SJCRH30 (cell line): ENCODE data around the gene OR1I1. TPM values are rescaled to one million over a fixed set of nuclear protein-coding genes. Genes with fewer than 3 reads are reported as not detected.
"Not testable (repeated sequence)": the region's sequence is repeated elsewhere in the genome, so short reads cannot be mapped to it uniquely, and the experiment has no call there.

Experiments
- DNase-seq, 2 experiments: peaks; one replicate each; pipeline ENCODE4 v3.0.0-alpha.2; 2015 to 2020
- H3K27ac ChIP-seq: fragments of 250-450 bp; sonication (Bioruptor Pico); 2 replicates; pipeline ENCODE4 v1.5.1; 2020; ENCODE audit warnings: mild to moderate bottlenecking, moderate library complexity
- H3K27me3 ChIP-seq: fragments of 250-450 bp; sonication (Bioruptor Pico); 2 replicates; pipeline ENCODE4 v1.5.1; 2020; ENCODE audit warnings: mild to moderate bottlenecking, moderate library complexity
- H3K36me3 ChIP-seq: fragments of 250-450 bp; sonication (Bioruptor Pico); 2 replicates; pipeline ENCODE4 v1.5.1; 2020; ENCODE audit warnings: mild to moderate bottlenecking, moderate library complexity
- H3K4me1 ChIP-seq: fragments of 250-450 bp; sonication (Bioruptor Pico); 2 replicates; pipeline ENCODE4 v1.5.1; 2020; ENCODE audit warnings: mild to moderate bottlenecking, moderate library complexity
- H3K4me3 ChIP-seq: fragments of 250-450 bp; sonication (Bioruptor Pico); 2 replicates; pipeline ENCODE4 v1.5.1; 2020; ENCODE audit warnings: mild to moderate bottlenecking, moderate library complexity
- H3K9me3 ChIP-seq: fragments of 250-450 bp; sonication (Bioruptor Pico); replicated peaks from 2 replicates; pipeline ENCODE4 v1.5.1; 2020; ENCODE audit warnings: mild to moderate bottlenecking, moderate library complexity
- total RNA-seq: library from RNA; depleted of rRNA; stranded (reverse); fragments of >200 nt; shearing (Covaris generic); gene quantifications from 2 replicates; pipeline ENCODE4 v1.2.3, GENCODE V29; 2014

OR1I1 gene
- total RNA-seq, 1 experiment from 2014 or later = not detected

DNA sequence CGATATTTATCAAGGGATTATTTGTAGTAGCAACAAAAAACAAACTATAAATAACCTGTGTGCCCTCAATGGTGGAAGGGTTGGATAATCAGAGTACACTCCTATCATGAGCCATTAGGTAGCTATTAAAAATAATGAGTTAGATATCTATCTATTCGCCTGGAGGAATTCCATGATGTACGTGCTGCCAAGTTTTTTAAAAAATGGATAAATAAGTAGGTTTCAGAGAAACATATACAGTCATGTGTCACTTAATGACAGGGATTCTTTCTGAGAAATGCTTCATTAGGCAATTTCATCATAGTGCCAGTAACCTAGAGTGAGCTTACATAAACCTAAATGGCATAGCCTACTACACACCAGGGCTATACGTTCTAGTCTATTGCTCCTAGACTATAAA is 6.2 kb upstream of the OR1I1 start:
- H3K4me3 ChIP-seq = no peak overlapping the region
- H3K27ac ChIP-seq = no peak overlapping the region
- no peaks in the 10 kb centered on the region for H3K36me3 ChIP-seq
- H3K27me3 ChIP-seq = peaks cover 3% of the 10 kb centered on the region; the same call in 1 of the 2 replicates
- DNase-seq = no peak
- no peaks in the 10 kb centered on the region for H3K9me3 ChIP-seq
- no peaks in the 10 kb centered on the region for H3K4me1 ChIP-seq

DNA sequence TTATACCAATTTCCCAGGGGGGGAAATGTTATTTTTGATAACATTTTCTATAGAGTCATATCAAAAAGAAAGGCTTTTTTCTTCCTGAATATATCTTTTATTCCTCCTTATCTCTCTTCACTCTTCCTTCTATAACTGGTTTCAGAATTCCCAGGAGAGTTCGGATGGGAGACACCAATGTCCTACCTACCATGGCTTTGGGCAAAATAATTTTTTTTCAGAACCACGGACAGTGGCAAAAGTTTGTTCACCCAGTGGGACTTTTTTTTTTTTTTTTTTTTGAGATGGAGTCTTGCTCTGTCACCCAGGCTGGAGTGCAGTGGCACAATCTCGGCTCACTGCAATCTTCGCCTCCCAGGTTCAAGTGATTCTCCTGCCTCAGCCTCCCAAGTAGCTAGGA is 2.0 kb upstream of the OR1I1 start:
- H3K27ac ChIP-seq, H3K9me3 ChIP-seq, H3K4me3 ChIP-seq, H3K36me3 ChIP-seq, H3K4me1 ChIP-seq: not testable (repeated sequence)
- H3K27me3 ChIP-seq = peaks cover 13% of the 10 kb centered on the region; the same call in 1 of the 2 replicates
- peak in 1 of 2 experiments; percentile 56 for DNase-seq

DNA sequence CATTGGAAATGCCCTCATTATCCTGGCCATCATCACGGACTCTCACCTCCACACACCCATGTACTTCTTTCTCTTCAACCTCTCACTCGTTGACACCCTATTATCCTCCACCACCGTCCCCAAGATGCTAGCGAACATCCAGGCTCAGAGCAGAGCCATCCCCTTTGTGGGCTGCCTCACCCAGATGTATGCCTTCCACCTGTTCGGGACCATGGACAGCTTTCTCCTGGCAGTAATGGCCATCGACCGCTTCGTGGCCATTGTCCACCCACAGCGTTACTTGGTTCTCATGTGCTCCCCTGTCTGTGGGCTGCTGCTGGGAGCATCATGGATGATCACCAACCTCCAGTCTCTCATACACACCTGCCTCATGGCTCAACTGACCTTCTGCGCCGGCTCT is 5.2 kb downstream of the OR1I1 start:
- DNase-seq = no peak

DNA sequence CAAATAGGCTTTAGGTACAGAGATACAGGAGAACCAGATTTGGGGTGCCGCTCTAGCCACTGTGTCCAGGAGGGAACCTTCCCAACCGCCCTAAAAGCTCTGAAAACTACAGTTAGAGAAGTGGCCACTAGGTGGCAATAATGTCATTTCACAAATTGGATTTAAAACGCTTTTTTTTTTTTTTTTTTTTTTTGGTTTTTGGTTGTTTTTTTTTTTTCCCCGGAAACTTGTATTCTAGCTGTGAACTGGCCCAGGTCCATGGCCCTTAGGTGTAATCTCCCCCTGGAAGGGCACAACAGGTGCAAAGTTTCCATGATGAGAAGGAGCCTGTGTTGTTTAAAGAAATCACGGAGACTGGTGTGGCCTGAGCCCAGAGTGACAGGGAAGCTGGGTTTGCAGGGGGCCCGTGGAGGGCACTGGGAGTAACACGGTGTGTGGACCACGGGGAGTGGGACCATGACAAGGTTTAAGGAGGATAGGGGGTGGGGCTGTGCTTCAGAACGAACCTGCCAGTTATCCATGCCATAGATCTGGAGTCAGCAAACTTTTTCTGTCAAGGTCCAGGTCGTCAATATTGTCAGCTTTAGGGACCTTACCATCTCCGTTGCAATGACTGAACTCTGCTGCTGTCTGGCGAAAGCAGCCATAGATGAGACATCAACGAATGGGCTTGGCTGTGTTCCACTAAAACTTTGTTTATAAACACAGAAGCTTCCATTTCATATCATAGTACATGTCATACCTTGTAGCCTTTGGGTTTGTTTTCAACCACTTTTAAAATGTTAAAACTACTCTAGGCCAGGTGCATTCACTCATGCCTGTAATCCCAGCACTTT is 10.1 kb downstream of the OR1I1 start:
- H3K36me3 ChIP-seq = no peaks in the 10 kb centered on the region
- peak; percentile 73 to 91 for DNase-seq
- no peaks in the 10 kb centered on the region; the same call in none of the 2 replicates for H3K27me3 ChIP-seq
- no peak overlapping the region for H3K27ac ChIP-seq
- H3K4me3 ChIP-seq = no peak overlapping the region
- H3K9me3 ChIP-seq = no peaks in the 10 kb centered on the region
- peaks cover 4% of the 10 kb centered on the region; the same call in 1 of the 2 replicates for H3K4me1 ChIP-seq

More for the DNA sequence above, 5.2 kb downstream of the OR1I1 start:
- Histone ChIP-seq H3K4me3 (no peak overlapping the region), H3K4me1 (peaks cover 2% of the 10 kb centered on the region; the same call in 1 of the 2 replicates), H3K27me3 (peaks cover 28% of the 10 kb centered on the region), H3K27ac (no peak overlapping the region), H3K36me3 (no peaks in the 10 kb centered on the region), H3K9me3 (no peaks in the 10 kb centered on the region)

DNA sequence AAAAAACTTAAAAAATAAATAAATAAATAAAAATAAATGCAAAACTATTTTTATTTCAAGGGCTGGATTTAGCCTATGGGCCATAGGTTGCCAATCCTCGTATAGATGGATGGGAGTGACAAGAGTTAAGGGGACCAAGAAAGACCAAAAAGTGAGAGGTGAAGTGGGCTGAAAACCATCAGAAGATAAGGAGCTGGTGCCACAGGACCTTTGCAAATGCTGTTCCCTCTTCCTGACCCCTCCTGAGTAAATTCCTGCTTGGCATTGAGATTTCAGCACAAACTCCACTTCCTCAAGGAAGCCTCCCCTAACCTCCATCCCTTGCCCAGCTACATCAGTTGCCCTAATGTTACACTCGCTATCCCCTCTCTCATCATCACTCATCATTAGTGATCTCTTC is 11.0 kb downstream of the OR1I1 start:
- Histone ChIP-seq H3K4me1 (peaks cover 4% of the 10 kb centered on the region; the same call in 1 of the 2 replicates), H3K27ac (no peak overlapping the region), H3K9me3 (no peaks in the 10 kb centered on the region), H3K27me3 (peaks cover under 1% of the 10 kb centered on the region), H3K4me3 (no peak overlapping the region), H3K36me3 (no peaks in the 10 kb centered on the region)
- no peak for DNase-seq

DNA sequence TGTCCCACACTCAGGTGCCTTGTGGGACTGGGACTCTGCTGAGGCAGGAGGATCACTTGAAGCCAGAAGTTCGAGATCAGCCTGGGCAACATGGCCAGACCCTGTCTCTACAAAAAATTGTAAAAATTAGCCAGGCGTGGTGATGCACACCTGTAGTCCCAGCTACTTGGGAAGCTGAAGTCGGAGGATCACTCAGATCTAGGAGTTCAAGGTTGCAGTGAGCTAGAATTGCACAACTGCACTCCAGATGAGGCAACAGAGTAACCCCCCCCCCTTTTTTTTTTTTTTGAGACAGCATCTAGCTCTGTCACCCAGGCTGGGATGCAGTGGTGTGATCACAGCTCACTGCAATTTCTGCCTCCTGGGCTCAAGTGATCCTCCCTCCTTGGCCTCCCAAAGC is 14.2 kb downstream of the OR1I1 start:
- Histone ChIP-seq H3K4me1 (peaks cover 4% of the 10 kb centered on the region; the same call in 1 of the 2 replicates), H3K36me3 (no peaks in the 10 kb centered on the region), H3K27me3 (peaks cover 11% of the 10 kb centered on the region), H3K9me3 (no peaks in the 10 kb centered on the region), H3K4me3 (no peak overlapping the region), H3K27ac (no peak overlapping the region)
- DNase-seq = no peak

DNA sequence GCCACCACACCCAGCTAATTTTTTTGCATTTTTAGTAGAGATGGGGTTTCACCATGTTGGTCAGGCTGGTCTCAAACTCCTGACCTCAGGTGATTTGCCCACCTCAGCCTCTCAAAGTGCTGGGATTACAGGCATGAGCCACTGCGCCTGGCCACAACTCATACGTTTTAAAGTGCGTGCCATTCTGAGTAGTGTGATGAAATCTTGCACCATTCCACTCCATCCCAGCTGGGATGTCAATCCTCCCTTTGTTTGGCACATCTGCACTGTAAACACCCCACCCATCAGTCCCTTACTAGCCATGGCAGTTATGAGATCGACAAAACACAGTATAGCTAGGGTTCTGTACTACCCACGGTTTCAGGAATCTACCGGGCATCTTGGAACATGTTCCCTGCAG is 16.0 kb downstream of the OR1I1 start:
- not testable (repeated sequence) for H3K4me1 ChIP-seq, DNase-seq
- peaks cover 11% of the 10 kb centered on the region for H3K27me3 ChIP-seq

DNA sequence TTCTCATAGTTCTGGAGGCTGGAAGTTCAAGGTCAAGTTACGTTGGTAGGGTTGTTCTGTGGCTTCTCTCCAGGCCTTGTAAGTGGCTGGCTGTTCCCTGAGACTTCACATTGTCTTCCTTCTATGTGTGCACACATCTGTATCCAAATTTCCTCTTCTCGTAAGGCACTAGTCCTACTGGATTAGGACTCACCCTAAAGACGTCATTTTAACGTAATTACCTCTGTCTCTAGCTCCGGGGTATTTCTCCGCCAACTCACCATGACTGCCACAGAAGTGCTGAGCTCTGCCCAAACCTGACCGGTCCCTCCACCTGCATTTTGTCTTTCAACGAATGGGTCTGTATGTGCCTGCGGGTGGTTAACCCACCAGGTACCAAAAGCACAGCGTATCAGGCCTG is 16.4 kb downstream of the OR1I1 start:
- H3K27ac ChIP-seq = no peak overlapping the region
- peaks cover 11% of the 10 kb centered on the region for H3K27me3 ChIP-seq

More for the DNA sequence above, 16.0 kb downstream of the OR1I1 start:
- not testable (repeated sequence) for H3K36me3 ChIP-seq, H3K9me3 ChIP-seq, H3K27ac ChIP-seq, H3K4me3 ChIP-seq

DNA sequence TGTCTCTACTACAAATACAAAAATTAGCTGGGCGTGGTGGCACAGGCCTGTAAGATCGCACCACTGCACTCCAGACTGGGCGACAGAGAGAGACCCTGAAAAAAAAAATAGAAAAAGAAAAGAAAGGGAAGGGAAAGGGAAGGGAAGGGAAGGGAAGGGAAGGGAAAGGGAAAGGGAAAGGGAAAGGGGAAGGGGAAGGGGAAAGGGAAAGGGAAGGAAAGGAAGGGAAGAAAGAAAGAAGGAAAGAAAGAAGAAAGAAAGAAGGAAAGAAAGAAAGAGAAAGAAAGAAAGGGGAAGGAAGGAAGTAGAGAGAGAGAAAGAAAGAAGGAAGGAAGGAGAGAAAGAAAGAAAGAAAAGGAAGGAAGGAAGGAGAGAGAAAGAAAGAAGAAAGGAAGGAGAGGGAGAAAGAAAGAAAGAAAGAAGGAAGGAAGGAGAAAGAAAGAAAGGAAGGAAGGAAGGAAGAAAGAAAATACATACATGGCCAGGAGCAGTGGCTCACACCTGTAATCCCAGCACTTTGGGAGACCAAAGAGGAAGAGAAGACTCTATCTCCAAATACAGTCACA is 17.1 kb downstream of the OR1I1 start:
- H3K36me3 ChIP-seq = no peaks in the 10 kb centered on the region
- peaks cover 11% of the 10 kb centered on the region for H3K27me3 ChIP-seq
- peaks cover 4% of the 10 kb centered on the region for H3K9me3 ChIP-seq
- H3K4me3 ChIP-seq = no peak overlapping the region
- no peaks in the 10 kb centered on the region for H3K4me1 ChIP-seq
- DNase-seq = no peak
- no peak overlapping the region for H3K27ac ChIP-seq

More for the DNA sequence above, 16.4 kb downstream of the OR1I1 start:
- Histone ChIP-seq H3K9me3 (peaks cover 3% of the 10 kb centered on the region; the same call in 1 of the 2 replicates), H3K4me1 (no peaks in the 10 kb centered on the region), H3K4me3 (no peak overlapping the region), H3K36me3 (no peaks in the 10 kb centered on the region)
- no peak for DNase-seq

DNA sequence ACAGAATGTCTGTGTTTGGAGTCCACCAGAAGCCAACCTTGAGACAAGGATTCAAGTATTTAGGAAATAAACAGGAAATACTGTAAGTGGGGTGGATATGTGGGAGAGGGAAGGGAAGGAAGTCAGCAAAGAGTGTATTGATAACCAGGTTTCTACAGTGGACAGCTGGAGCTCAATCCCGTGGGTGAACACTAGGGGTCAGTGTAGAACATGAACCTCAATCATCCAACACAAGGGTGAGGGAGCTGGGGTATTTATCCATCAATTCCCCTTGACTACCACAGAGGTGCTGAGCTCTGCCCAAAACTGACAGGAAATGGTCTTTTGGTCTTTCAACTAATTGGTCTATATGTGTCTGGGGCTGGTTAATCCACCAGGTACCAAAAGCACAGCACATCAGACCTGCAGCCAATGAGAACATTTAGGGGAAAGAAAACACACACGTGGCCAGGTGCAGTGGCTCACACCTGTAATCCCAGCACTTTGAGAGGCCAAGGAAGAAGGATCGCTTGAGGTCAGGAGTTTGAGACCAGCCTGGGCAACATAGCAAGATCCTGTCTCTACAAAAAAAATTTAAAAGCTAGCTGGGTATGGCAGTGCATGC is 19.6 kb downstream of the OR1I1 start:
- Histone ChIP-seq H3K4me3 (no peak overlapping the region), H3K9me3 (peaks cover 10% of the 10 kb centered on the region)

DNA sequence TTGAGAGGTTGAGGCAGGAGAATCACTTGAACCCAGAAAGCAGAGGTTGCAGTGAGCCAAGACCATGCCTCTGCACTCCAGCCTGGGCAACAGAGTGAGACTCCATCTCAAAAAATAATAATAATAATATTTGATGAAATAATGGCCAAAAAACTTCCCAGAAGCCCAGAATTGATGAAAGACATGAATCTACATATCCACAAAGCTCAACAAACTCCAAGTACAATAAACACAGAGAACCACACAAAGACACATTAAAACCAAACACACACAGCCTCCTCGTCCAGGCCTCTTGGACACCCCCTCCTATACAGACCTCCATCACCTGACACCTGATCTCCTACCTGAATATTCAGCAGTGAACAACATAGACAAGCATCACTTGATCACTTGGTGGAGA is 22.0 kb downstream of the OR1I1 start:
- no peak for DNase-seq
- peaks cover 3% of the 10 kb centered on the region; the same call in 1 of the 2 replicates for H3K36me3 ChIP-seq
- no peaks in the 10 kb centered on the region for H3K4me1 ChIP-seq
- no peak overlapping the region for H3K27ac ChIP-seq
- 0 out of 2 replicates have a peak, but pooled peaks cover 5% of the 10 kb centered on the region for H3K27me3 ChIP-seq
- peaks cover 10% of the 10 kb centered on the region for H3K9me3 ChIP-seq
- H3K4me3 ChIP-seq = no peak overlapping the region

More for the DNA sequence above, 19.6 kb downstream of the OR1I1 start:
- peak; percentile 68 to 87 for DNase-seq
- no peak overlapping the region for H3K27ac ChIP-seq
- H3K36me3 ChIP-seq = no peaks in the 10 kb centered on the region
- no peaks in the 10 kb centered on the region for H3K4me1 ChIP-seq
- H3K27me3 ChIP-seq = peaks cover 11% of the 10 kb centered on the region; the same call in 1 of the 2 replicates

DNA sequence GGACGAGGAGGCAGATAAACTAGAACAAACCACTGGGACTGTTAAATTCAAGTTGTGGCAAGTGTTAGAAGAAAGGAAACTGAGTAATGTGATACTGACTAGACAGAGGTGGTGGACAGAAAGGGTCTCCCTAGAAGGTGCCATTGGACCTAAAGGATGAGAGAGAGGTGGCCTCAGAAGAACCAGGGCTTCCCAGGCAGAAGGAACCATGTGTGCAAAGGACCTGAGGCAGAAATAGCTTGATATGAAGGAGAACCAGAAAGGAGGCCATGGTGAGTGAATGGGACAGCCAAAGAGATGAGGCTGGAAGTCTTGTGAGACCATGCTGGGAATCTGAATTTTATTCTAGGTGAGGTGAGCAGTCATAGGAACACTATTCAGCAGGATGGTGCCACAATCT is 22.4 kb downstream of the OR1I1 start:
- DNase-seq = no peak
- no peak overlapping the region for H3K27ac ChIP-seq
- H3K27me3 ChIP-seq = 0 out of 2 replicates have a peak, but pooled peaks cover 5% of the 10 kb centered on the region
- H3K4me3 ChIP-seq = no peak overlapping the region
- H3K9me3 ChIP-seq = peaks cover 10% of the 10 kb centered on the region
- H3K36me3 ChIP-seq = peaks cover 7% of the 10 kb centered on the region; the same call in 1 of the 2 replicates
- H3K4me1 ChIP-seq = no peaks in the 10 kb centered on the region

DNA sequence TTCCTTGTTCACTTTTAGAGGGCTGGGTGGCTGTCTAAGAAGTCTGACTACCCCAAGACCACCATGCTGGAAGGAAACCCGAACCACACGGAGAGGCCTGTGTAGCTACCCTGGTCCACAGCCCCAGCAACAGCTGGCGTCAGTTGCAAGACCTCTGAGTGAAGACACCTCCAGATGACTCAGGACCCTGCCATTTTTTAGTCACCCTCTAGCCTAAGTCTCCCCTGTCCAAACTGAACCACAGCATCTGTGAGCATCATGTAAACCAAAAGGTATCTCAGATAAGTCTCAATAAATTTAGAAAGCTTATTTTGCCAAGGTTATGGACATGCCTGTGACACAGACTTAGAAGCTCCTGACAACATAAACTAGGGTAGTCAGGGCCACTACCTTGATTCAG is 23.0 kb downstream of the OR1I1 start:
- Histone ChIP-seq H3K4me3 (no peak overlapping the region), H3K4me1 (no peaks in the 10 kb centered on the region), H3K36me3 (peaks cover 8% of the 10 kb centered on the region), H3K9me3 (peaks cover 10% of the 10 kb centered on the region), H3K27me3 (0 out of 2 replicates have a peak, but pooled peaks cover under 1% of the 10 kb centered on the region), H3K27ac (no peak overlapping the region)
- DNase-seq = no peak

DNA sequence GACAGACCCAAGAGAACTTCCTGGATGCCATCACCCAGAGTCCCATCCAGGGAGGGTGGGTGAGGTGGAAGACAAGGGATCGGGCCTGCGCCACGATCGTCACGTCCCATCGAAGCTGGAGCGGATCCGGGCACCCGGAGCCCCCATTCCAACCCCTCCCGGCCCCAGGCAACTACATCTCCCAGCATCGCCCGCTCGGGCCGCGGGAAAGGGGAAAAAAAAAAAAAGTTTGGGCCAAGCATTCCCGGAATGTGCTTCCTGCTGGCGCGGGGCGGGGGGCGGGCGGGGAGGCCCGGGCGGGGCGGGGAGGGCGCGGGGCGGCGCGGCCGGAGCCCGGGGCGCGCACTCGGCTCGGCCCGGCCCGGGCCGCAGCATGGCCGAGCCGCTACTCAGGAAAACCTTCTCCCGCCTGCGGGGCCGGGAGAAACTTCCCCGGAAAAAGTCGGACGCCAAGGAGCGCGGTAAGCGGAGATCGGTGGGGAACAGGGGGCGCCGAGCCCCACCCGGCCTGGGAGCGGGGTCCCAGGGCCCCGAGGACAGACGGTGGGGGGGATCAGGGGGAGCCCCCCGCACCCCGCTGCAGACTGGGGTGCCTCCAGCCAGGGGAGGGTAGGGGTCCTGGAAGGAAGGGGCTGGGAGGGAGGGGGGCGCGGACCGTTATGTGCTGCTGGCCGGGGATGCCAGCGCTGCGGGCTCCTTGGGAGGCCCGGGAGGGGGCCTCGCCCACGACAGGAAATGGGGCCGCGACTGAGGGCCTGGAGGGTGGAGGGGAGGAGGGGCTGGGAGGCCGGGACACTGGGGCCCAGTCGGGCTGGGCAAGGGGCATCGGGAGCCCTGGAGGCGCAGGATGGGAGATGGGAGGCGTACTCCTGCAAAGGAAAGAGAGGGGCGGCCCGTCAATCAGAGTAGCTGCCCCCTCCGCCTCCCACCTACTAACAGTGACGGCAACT is 25.3 kb downstream of the OR1I1 start, which contains the start of gene SYDE1:
Gene SYDE1, plus strand, starts transcription at position 341 of the 950 bp plus-strand sequence. Its CDS starts 33 bp downstream, at position 374.
- Histone ChIP-seq H3K36me3 (peaks cover 30% of the 10 kb centered on the region), H3K27ac (peak within 1 kb of the TSS; percentile 87), H3K4me3 (peak within 1 kb of the TSS; percentile 98), H3K9me3 (peaks cover 7% of the 10 kb centered on the region; the same call in 1 of the 2 replicates), H3K4me1 (no peaks in the 10 kb centered on the region), H3K27me3 (no peaks in the 10 kb centered on the region)
- peak; percentile 83 to 84 for DNase-seq
